ENCODE results near the gene CDKN1A. TPM values are rescaled to one million over a fixed set of nuclear protein-coding genes. Genes with fewer than 3 reads are reported as not detected.
A peak's percentile ranks its signal among the peaks of the same experiment; 100 is the strongest.

Gene CDKN1A
- total RNA-seq = 100 to 1,000 TPM; 143 to 200 (median 181) TPM

DNA sequence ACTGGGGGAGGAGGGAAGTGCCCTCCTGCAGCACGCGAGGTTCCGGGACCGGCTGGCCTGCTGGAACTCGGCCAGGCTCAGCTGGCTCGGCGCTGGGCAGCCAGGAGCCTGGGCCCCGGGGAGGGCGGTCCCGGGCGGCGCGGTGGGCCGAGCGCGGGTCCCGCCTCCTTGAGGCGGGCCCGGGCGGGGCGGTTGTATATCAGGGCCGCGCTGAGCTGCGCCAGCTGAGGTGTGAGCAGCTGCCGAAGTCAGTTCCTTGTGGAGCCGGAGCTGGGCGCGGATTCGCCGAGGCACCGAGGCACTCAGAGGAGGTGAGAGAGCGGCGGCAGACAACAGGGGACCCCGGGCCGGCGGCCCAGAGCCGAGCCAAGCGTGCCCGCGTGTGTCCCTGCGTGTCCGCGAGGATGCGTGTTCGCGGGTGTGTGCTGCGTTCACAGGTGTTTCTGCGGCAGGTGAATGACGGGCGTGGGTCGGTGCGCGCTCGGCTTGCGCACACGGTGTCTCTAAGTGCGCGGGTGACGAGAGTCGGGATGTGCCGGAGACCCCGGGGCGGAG lies at the start of gene CDKN1A:
TSS of gene CDKN1A (plus strand) at position 227 of the 555 bp plus-strand sequence. CDS start 5,388 bp downstream, outside the sequence.
- DNase-seq (ENCODE audit: low spot score in 2 of 2) = peak; percentile 84 to 98
- peak within 1 kb of the TSS; percentile 81 for H3K4me3 ChIP-seq (ENCODE audit: low read depth, poor library complexity, severe bottlenecking)
- WGBS, 2 donors = 0% methylated on average over 14 to 57 of the region's 63 CpGs
- TF ChIP-seq POLR2A (IDR thresholded peaks at IDR 0.05) = peak in 1 of 2 donors; percentile 98
- TF ChIP-seq, protein P1, sequence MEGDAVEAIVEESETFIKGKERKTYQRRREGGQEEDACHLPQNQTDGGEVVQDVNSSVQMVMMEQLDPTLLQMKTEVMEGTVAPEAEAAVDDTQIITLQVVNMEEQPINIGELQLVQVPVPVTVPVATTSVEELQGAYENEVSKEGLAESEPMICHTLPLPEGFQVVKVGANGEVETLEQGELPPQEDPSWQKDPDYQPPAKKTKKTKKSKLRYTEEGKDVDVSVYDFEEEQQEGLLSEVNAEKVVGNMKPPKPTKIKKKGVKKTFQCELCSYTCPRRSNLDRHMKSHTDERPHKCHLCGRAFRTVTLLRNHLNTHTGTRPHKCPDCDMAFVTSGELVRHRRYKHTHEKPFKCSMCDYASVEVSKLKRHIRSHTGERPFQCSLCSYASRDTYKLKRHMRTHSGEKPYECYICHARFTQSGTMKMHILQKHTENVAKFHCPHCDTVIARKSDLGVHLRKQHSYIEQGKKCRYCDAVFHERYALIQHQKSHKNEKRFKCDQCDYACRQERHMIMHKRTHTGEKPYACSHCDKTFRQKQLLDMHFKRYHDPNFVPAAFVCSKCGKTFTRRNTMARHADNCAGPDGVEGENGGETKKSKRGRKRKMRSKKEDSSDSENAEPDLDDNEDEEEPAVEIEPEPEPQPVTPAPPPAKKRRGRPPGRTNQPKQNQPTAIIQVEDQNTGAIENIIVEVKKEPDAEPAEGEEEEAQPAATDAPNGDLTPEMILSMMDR (IDR thresholded peaks at IDR 0.05) = no peak
- intact Hi-C loops (cut with DNase I; ENCODE audit: low total_unique reads) = loop anchor here (10.0 kb wide), 1 partner anchor 54 kb away; no protein-coding TSS in a partner anchor

DNA sequence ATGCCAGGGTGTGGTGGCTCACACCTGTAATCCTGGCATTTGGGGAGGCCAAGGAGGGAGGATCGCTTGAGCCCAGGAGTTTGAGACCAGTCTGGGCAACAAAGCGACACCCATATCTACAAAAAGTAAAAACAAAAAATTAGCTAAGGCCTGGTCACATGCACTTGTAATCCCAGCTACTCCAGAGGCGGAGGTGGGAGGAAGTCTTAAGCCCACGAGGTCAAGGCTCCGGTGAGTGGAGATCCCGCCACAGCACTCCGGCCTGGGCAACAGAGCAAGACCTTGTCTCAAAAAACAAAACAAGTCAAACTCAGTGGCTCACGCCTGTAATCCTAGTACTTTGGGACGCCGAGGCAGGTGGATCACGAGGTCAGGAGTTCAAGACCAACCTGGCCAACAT lies 48.7 kb upstream of the CDKN1A start:
- TF ChIP-seq, protein P1 (IDR thresholded peaks at IDR 0.05) = no peak
- TF ChIP-seq POLR2A (IDR thresholded peaks at IDR 0.05) = no peak
- intact Hi-C loops (cut with DNase I; ENCODE audit: low total_unique reads) = loop anchor here (10.0 kb wide), 2 partner anchors 45 to 125 kb away; partner anchors contain the start of gene CDKN1A
- WGBS, 2 donors = 90 to 96% methylated on average over 10 to 11 of the region's 11 CpGs
- no peak overlapping the region for H3K4me3 ChIP-seq (ENCODE audit: low read depth, poor library complexity, severe bottlenecking)
- no peak for DNase-seq (ENCODE audit: low spot score in 2 of 2)

DNA sequence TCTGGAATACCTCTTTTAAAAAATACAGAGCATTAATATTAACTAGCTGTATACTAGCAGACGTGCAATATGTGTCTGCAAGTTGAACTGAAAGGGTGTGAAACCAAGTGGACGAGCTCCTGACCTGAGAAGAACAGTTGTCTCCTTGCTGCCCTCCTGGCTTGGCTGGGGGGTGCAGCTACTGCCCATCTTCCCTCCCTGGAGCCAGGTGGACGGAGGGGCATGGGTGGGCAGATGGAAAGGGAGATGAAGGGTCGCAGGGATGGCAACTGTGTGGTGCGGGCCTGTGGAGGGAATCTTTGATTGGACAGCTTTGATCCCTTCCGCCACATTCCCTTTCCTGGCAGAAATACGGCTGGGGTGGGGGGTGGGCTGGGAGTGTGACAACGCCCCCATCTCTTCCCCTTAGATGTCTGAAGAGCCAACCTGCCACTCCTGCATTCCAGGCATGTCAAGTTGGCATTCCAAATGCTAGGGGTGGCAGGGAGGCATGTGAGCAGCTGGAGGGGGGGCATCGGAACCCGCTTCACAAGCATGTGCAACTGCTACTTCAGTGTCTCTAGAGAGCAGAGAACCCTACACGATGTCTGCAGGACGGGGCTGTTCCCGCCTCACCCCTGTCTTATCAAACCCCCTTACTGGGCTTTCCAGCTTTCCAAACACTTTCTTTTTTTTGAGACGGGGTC lies 47.0 kb upstream of the CDKN1A start:
- intact Hi-C loops (cut with DNase I; ENCODE audit: low total_unique reads) = no loop called here
- TF ChIP-seq, protein P1 (IDR thresholded peaks at IDR 0.05) = no peak
- no peak for TF ChIP-seq POLR2A (IDR thresholded peaks at IDR 0.05)
- H3K4me3 ChIP-seq (ENCODE audit: low read depth, poor library complexity, severe bottlenecking) = no peak overlapping the region
- no peak for DNase-seq (ENCODE audit: low spot score in 2 of 2)
- WGBS, 2 donors = 64 to 67% methylated on average over 13 to 14 of the region's 14 CpGs

DNA sequence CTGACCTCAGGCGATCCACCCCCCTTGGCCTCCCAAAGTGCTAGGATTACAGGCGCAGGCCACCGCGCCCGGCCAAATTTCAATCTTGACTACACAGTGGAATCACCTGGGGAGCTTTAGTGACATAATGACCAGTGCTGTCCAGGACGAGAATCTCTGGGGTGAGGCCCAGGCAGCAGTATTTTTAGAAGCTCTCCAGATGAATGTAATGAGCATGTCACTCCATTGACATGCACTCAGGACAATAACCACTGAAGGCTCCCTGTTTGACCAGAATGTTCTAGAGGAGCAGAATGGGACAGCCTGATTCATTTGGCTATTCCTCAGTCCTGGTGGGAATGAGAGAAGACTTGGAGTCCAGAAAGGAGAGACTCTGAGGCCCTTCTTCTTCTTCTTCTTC lies 45.1 kb upstream of the CDKN1A start:
- TF ChIP-seq, protein P1 (IDR thresholded peaks at IDR 0.05) = no peak
- no peak for TF ChIP-seq POLR2A (IDR thresholded peaks at IDR 0.05)
- no peak for DNase-seq (ENCODE audit: low spot score in 2 of 2)
- no peak overlapping the region for H3K4me3 ChIP-seq (ENCODE audit: low read depth, poor library complexity, severe bottlenecking)
- WGBS, 2 donors = 96 to 100% methylated on average over 6 of the region's 6 CpGs
- intact Hi-C loops (cut with DNase I; ENCODE audit: low total_unique reads) = no loop called here

DNA sequence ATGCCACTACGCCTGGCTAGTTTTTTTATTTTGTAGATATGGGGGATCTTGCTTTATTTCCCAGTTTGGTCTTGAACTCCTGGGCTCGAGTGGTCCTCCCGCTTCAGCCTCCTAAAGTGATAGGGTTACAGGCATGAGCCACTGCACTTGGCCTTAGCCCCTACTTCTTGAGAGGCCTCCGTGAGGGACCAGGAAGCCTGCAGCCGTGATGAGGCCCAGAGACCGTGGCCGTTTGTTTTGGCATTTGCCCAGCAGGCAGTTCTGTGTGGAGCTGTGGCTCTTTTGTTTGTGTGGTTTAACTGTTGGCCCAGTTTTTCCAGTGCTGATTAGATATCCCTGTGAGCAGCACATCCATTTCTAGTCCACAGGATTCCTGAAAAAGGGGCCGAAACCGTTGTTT lies 44.6 kb upstream of the CDKN1A start:
- no peak for DNase-seq (ENCODE audit: low spot score in 2 of 2)
- no peak for TF ChIP-seq POLR2A (IDR thresholded peaks at IDR 0.05)
- TF ChIP-seq, protein P1 (IDR thresholded peaks at IDR 0.05) = no peak
- WGBS, 2 donors = 64 to 67% methylated on average over 9 of the region's 9 CpGs
- intact Hi-C loops (cut with DNase I; ENCODE audit: low total_unique reads) = no loop called here
- H3K4me3 ChIP-seq (ENCODE audit: low read depth, poor library complexity, severe bottlenecking) = no peak overlapping the region

Measured in lower leg skin (tissue), 4 donors.